ENCODE data around the gene SLC30A3. TPM values are rescaled to one million over a fixed set of nuclear protein-coding genes. Genes with fewer than 3 reads are reported as not detected.
A peak's percentile ranks its signal among the peaks of the same experiment; 100 is the strongest.

SLC30A3 gene
- total and polyA plus RNA-seq, 10 of the 15 experiments (the other 5 are each of a cell fraction or from before 2014, with no cell fraction given), result 0.23 TPM; not detected in 9

DNA sequence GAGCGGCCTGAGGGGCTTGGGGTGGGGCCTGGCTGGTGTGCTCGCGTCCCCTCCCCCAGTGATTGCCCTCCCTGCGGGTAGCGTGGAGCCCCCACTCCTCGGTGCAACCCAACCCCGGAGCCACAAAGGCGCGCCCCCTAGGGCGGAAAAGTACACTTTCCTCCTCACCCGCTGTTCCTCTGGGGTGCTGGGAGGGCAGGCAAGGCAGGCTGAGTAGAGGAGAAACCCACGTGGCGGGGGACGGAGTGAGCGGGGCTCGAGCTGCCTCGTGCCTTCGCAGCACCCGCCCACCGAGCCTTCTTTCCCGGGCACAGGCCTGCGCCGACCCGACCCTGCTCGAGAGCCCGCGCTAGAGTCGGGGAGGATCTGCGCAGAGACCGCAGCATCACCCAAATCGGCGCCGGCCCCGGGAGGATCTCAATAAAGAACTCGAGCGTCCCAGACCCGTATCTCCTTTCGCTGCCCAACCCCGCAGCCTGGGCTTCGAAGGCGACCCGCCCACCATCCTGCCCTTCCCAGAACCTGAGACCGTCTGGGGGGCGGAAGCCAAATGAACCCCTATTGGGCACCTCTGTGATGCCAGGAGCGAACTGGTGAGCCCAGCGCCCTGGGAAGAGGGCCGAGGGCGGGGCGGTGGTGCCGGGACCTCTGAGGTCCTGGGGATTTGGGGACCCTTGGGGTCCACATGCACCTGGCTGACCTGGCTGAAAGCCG lies 43.9 kb upstream of the SLC30A3 start:
- Histone ChIP-seq H3K27ac (ENCODE audit: control insufficient read depth, insufficient read depth) (no peak overlapping the region), H3K4me3 (no peak overlapping the region), H3K9me3 (replicated peaks; ENCODE audit: control insufficient read depth, insufficient read depth, low read length) (no peaks in the 10 kb centered on the region; the same call in 2 of the 3 replicates), H4K20me1 (ENCODE audit: control insufficient read depth, insufficient read depth) (no peaks in the 10 kb centered on the region), H2AFZ (ENCODE audit: control insufficient read depth, low read depth, low read length) (no peak overlapping the region), H3K4me2 (ENCODE audit: control insufficient read depth, insufficient read depth) (no peak overlapping the region), H3K9ac (ENCODE audit: control insufficient read depth, insufficient read depth, low read length) (no peak overlapping the region), H3K27me3 (replicated peaks in 1 of 2; ENCODE audit: control insufficient read depth in 2 of 2, insufficient read depth in 2 of 2, low read length in 1 of 2) (no peaks in the 10 kb centered on the region; a peak in 1 of 4 replicates), H3K36me3 (ENCODE audit: control insufficient read depth in 2 of 2, insufficient read depth in 2 of 2, low read length in 1 of 2) (peaks cover 0 to 3% of the 10 kb centered on the region in 2 experiments; a peak in 1 of 4 replicates), H3K79me2 (ENCODE audit: control insufficient read depth, insufficient read depth, low read length) (no peaks in the 10 kb centered on the region), H3K4me1 (ENCODE audit: control insufficient read depth, insufficient read depth, low read length) (no peaks in the 10 kb centered on the region)
- RAD21 ChIA-PET (ENCODE audit: unreplicated experiment), result no interaction called here
- POLR2A ChIA-PET, result no interaction called here
- CTCF ChIA-PET, result no interaction called here
- DNase-seq (ENCODE audit: low read depth, low spot score) (no peak), FAIRE-seq (no peak), ATAC-seq (peak; percentile 51)
- WGBS (ENCODE audit: insufficient coverage, insufficient replicate concordance, low lambda C conversion rate, missing lambda C conversion rate), result 18% methylated on average over 49 of the region's 51 CpGs
- no TSS peak for BruUV-seq (replicated peaks)
- in situ Hi-C loops (cut with MboI), result no loop called here
- TF ChIP-seq, protein P1, sequence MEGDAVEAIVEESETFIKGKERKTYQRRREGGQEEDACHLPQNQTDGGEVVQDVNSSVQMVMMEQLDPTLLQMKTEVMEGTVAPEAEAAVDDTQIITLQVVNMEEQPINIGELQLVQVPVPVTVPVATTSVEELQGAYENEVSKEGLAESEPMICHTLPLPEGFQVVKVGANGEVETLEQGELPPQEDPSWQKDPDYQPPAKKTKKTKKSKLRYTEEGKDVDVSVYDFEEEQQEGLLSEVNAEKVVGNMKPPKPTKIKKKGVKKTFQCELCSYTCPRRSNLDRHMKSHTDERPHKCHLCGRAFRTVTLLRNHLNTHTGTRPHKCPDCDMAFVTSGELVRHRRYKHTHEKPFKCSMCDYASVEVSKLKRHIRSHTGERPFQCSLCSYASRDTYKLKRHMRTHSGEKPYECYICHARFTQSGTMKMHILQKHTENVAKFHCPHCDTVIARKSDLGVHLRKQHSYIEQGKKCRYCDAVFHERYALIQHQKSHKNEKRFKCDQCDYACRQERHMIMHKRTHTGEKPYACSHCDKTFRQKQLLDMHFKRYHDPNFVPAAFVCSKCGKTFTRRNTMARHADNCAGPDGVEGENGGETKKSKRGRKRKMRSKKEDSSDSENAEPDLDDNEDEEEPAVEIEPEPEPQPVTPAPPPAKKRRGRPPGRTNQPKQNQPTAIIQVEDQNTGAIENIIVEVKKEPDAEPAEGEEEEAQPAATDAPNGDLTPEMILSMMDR (IDR thresholded peaks at IDR 0.05 in 2 of 3, conservative IDR thresholded peaks at IDR 0.05 in 1 of 3; ENCODE audit: control insufficient read depth in 2 of 3, extremely low read depth in 1 of 3, insufficient read depth in 1 of 3, low read depth in 3 of 3, low read length in 3 of 3), result no peak
- TF ChIP-seq NBN (IDR thresholded peaks at IDR 0.05), result no peak
- TF ChIP-seq ZSCAN29 (IDR thresholded peaks at IDR 0.05), result no peak
- TF ChIP-seq, protein P2, sequence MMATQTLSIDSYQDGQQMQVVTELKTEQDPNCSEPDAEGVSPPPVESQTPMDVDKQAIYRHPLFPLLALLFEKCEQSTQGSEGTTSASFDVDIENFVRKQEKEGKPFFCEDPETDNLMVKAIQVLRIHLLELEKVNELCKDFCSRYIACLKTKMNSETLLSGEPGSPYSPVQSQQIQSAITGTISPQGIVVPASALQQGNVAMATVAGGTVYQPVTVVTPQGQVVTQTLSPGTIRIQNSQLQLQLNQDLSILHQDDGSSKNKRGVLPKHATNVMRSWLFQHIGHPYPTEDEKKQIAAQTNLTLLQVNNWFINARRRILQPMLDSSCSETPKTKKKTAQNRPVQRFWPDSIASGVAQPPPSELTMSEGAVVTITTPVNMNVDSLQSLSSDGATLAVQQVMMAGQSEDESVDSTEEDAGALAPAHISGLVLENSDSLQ (IDR thresholded peaks at IDR 0.05), result no peak
- TF ChIP-seq EED (IDR thresholded peaks at IDR 0.05; ENCODE audit: low read depth), result no peak
- no peak for TF ChIP-seq HDGF (IDR thresholded peaks at IDR 0.05)
- TF ChIP-seq CREB1 (IDR thresholded peaks at IDR 0.05; ENCODE audit: low read depth), result no peak
- no peak for TF ChIP-seq NRF1 (conservative IDR thresholded peaks at IDR 0.05; ENCODE audit: low read depth, low read length)
- TF ChIP-seq, protein P3, sequence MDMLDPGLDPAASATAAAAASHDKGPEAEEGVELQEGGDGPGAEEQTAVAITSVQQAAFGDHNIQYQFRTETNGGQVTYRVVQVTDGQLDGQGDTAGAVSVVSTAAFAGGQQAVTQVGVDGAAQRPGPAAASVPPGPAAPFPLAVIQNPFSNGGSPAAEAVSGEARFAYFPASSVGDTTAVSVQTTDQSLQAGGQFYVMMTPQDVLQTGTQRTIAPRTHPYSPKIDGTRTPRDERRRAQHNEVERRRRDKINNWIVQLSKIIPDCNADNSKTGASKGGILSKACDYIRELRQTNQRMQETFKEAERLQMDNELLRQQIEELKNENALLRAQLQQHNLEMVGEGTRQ (IDR thresholded peaks at IDR 0.05; ENCODE audit: borderline replicate concordance, low read depth, low read length), result no peak
- TF ChIP-seq BCL11A (IDR thresholded peaks at IDR 0.05; ENCODE audit: low read depth, low read length), result no peak
- TF ChIP-seq ZBED1 (IDR thresholded peaks at IDR 0.05; ENCODE audit: borderline replicate concordance), result no peak
- TF ChIP-seq, protein P4, sequence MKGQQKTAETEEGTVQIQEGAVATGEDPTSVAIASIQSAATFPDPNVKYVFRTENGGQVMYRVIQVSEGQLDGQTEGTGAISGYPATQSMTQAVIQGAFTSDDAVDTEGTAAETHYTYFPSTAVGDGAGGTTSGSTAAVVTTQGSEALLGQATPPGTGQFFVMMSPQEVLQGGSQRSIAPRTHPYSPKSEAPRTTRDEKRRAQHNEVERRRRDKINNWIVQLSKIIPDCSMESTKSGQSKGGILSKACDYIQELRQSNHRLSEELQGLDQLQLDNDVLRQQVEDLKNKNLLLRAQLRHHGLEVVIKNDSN (IDR thresholded peaks at IDR 0.05; ENCODE audit: borderline replicate concordance, extremely low read length, insufficient read depth, low read depth, low read length), result no peak
- TF ChIP-seq, protein P5, sequence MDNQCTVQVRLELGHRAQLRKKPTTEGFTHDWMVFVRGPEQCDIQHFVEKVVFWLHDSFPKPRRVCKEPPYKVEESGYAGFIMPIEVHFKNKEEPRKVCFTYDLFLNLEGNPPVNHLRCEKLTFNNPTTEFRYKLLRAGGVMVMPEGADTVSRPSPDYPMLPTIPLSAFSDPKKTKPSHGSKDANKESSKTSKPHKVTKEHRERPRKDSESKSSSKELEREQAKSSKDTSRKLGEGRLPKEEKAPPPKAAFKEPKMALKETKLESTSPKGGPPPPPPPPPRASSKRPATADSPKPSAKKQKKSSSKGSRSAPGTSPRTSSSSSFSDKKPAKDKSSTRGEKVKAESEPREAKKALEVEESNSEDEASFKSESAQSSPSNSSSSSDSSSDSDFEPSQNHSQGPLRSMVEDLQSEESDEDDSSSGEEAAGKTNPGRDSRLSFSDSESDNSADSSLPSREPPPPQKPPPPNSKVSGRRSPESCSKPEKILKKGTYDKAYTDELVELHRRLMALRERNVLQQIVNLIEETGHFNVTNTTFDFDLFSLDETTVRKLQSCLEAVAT (IDR thresholded peaks at IDR 0.05), result no peak
- no peak for TF ChIP-seq NFXL1 (IDR thresholded peaks at IDR 0.05; ENCODE audit: borderline replicate concordance)
- TF ChIP-seq EGR1 (IDR thresholded peaks at IDR 0.05; ENCODE audit: borderline replicate concordance in 1 of 2, low read depth in 2 of 2, low read length in 2 of 2), result no peak
- TF ChIP-seq HDAC2 (IDR thresholded peaks at IDR 0.05), result no peak
- TF ChIP-seq, protein P6, sequence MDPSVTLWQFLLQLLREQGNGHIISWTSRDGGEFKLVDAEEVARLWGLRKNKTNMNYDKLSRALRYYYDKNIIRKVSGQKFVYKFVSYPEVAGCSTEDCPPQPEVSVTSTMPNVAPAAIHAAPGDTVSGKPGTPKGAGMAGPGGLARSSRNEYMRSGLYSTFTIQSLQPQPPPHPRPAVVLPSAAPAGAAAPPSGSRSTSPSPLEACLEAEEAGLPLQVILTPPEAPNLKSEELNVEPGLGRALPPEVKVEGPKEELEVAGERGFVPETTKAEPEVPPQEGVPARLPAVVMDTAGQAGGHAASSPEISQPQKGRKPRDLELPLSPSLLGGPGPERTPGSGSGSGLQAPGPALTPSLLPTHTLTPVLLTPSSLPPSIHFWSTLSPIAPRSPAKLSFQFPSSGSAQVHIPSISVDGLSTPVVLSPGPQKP (IDR thresholded peaks at IDR 0.05; ENCODE audit: low read depth, low read length), result no peak
- intact Hi-C loops (cut with micrococcal nuclease; ENCODE audit: unreplicated experiment), result no loop called here
- SMC1A ChIA-PET (ENCODE audit: uncharacterized antibody, unreplicated experiment), result no interaction called here

All from GM12878 (cell line).